AG09309 (cell line): ENCODE data around the gene VEZF1.

Experiments used
- DNase-seq: peaks from one replicate; pipeline ENCODE4 v3.0.0-alpha.2; 2010; ENCODE audit warnings: low read depth
- H3K4me3 ChIP-seq: 2 replicates; pipeline ENCODE4 v1.5.1; 2011; ENCODE audit warnings: mild to moderate bottlenecking, low read depth, low read length, moderate library complexity; ENCODE audit not compliant: control insufficient read depth
- CTCF ChIP-seq: IDR thresholded peaks from 2 replicates; pipeline ENCODE4 v1.5.1; 2011; ENCODE audit warnings: mild to moderate bottlenecking, low read depth, low read length, inconsistent platforms; ENCODE audit not compliant: insufficient read depth, control insufficient read depth; ENCODE audit errors: missing control alignments

VEZF1 gene

DNA sequence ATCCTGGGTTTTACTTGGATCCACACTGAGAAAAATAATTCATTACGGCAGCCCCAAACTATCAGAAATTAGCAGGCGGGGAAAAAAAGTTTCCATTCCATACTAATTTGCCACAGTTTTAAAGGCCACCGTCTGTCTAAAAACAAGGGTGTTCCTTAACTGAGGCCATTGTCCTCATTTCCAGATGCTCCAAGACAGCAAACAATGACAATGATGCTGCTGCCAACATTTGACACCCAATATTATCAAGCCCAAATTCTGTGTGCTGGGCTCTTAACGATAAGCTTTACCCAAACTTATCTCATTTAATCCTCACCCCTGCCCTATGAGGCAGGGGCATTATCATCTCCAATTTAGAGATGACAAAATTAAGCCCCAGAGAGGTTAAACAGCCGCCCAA lies 59.1 kb downstream of the VEZF1 start:
- TF ChIP-seq CTCF: no peak
- no peak overlapping the region for H3K4me3 ChIP-seq
- no peak for DNase-seq

GRCh38 chr17:57927048-57927723 lies 60.9 kb downstream of the VEZF1 start:
- TF ChIP-seq CTCF: no peak
- no peak overlapping the region for H3K4me3 ChIP-seq
- peak; percentile 47 for DNase-seq

GRCh38 chr17:57926723-57927047 lies 61.4 kb downstream of the VEZF1 start:
- no peak for TF ChIP-seq CTCF
- no peak overlapping the region for H3K4me3 ChIP-seq
- no peak for DNase-seq

GRCh38 chr17:57925361-57925990 lies 62.6 kb downstream of the VEZF1 start:
- DNase-seq: no peak
- H3K4me3 ChIP-seq: no peak overlapping the region
- no peak for TF ChIP-seq CTCF

- H3K4me3 ChIP-seq: no peak overlapping the region
- TF ChIP-seq CTCF: no peak
- DNase-seq: no peak
Measured at GRCh38 chr17:57924677-57925076, 63.4 kb downstream of the VEZF1 start.
